ENCODE data around the gene BIN1. TPM values are rescaled to one million over a fixed set of nuclear protein-coding genes. Genes with fewer than 3 reads are reported as not detected.

The BIN1 gene
- total RNA-seq, 1 experiment from 2014 or later: 31.8 TPM

DNA sequence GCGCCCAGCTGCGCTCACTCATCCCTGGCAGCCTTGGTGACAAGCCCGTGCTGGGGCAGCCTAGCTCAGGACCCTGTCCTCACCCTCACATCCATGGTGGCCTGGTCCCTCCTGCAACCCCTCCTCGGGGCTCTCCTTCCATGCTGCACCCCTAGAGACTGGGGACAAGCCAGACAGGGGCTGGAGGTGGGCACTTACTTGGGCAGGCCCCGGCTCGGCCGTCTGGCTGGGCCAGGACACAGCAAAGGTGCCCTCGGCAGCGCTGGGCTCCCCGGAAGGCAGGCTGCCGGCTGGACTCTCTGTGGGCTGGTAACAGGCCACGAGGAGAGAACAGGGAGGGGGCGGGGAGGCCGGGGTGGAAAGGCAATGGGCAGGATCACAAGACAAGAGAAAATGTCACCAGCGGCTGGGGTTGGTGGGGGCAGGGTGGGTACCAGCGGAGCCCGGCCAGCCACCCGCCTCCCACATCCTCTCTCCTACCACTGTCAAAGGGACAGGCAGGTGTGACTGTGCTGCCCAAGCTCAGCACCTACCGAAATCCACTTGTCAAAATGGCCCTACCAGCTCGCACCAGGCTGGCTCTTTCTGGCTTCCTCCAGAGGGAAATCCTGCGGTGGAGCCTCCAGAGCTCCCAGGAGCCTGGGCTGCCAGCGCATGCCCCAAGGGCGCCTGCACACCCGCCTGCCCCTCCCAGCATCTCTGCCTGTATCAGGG, 54.7 kb downstream of the BIN1 start:
- ChIA-PET CTCF (no interaction called here), POLR2A (no interaction called here), RAD21 (ENCODE audit: low non-redundant PET in 1 of 2, low total read pairs in 2 of 2, uncharacterized antibody in 2 of 2, unreplicated experiment in 2 of 2) (no interaction called here)
- BruUV-seq (replicated peaks): no TSS peak
- H4K20me1 ChIP-seq (ENCODE audit: insufficient read depth): no peaks in the 10 kb centered on the region
- intact Hi-C loops (cut with micrococcal nuclease): no loop called here
- no peaks in the 10 kb centered on the region for H3K36me3 ChIP-seq (ENCODE audit: control insufficient read depth in 1 of 2, insufficient read depth in 2 of 2, low read length in 2 of 2)
- peaks cover 0 to 21% of the 10 kb centered on the region in 2 experiments; a peak in 2 of 4 replicates for H3K4me1 ChIP-seq (ENCODE audit: control insufficient read depth in 1 of 2, insufficient read depth in 2 of 2, low read length in 2 of 2)
- TF ChIP-seq POLR2A (IDR thresholded peaks at IDR 0.05; ENCODE audit: borderline replicate concordance, extremely low read depth, insufficient read depth, insufficient read length) (no peak), ZNF274 (IDR thresholded peaks at IDR 0.05; ENCODE audit: low read depth, low read length) (no peak), CTCF (IDR thresholded peaks at IDR 0.05 in 2 of 3, conservative IDR thresholded peaks at IDR 0.05 in 1 of 3; ENCODE audit: borderline replicate concordance in 1 of 3, insufficient read depth in 1 of 3, low read depth in 2 of 3, low read length in 2 of 3) (no peak), FOSL1 (IDR thresholded peaks at IDR 0.05; ENCODE audit: low read depth) (no peak), SIN3A (IDR thresholded peaks at IDR 0.05; ENCODE audit: low read depth) (no peak), REST (IDR thresholded peaks at IDR 0.05; ENCODE audit: low read depth) (no peak)
- TF ChIP-seq, protein P1, sequence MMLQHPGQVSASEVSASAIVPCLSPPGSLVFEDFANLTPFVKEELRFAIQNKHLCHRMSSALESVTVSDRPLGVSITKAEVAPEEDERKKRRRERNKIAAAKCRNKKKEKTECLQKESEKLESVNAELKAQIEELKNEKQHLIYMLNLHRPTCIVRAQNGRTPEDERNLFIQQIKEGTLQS (IDR thresholded peaks at IDR 0.05): no peak
- H3K27me3 ChIP-seq (ENCODE audit: insufficient read depth, low read length): no peaks in the 10 kb centered on the region
- H3K4me3 ChIP-seq (replicated peaks in 1 of 2; ENCODE audit: low read depth in 1 of 2, low read length in 2 of 2): no peak overlapping the region
- no peak overlapping the region for H3K27ac ChIP-seq (ENCODE audit: low read depth, low read length)
- no peaks in the 10 kb centered on the region for H3K9me2 ChIP-seq (ENCODE audit: insufficient read depth)
- no peak for ATAC-seq
- H2AFZ ChIP-seq (ENCODE audit: low read depth, low read length, poor library complexity, severe bottlenecking): no peak overlapping the region
- no peaks in the 10 kb centered on the region for H3K9me3 ChIP-seq (ENCODE audit: control insufficient read depth in 1 of 2, insufficient read depth in 1 of 2, low read depth in 1 of 2, low read length in 2 of 2)
- H3K79me2 ChIP-seq (ENCODE audit: insufficient read depth, low read length): no peaks in the 10 kb centered on the region
- DNase-seq (ENCODE audit: low read depth, low spot score): no peak
- no peak overlapping the region for H3K4me2 ChIP-seq (ENCODE audit: low read length)
- H3K9ac ChIP-seq (ENCODE audit: low read length): no peak overlapping the region
